ENCODE results near the gene SDR42E1.

SDR42E1 gene

GRCh38 chr16:81939164-81940056 lies 71.9 kb downstream of the SDR42E1 start:
- no peak for DNase-seq
- TF ChIP-seq, protein P1, sequence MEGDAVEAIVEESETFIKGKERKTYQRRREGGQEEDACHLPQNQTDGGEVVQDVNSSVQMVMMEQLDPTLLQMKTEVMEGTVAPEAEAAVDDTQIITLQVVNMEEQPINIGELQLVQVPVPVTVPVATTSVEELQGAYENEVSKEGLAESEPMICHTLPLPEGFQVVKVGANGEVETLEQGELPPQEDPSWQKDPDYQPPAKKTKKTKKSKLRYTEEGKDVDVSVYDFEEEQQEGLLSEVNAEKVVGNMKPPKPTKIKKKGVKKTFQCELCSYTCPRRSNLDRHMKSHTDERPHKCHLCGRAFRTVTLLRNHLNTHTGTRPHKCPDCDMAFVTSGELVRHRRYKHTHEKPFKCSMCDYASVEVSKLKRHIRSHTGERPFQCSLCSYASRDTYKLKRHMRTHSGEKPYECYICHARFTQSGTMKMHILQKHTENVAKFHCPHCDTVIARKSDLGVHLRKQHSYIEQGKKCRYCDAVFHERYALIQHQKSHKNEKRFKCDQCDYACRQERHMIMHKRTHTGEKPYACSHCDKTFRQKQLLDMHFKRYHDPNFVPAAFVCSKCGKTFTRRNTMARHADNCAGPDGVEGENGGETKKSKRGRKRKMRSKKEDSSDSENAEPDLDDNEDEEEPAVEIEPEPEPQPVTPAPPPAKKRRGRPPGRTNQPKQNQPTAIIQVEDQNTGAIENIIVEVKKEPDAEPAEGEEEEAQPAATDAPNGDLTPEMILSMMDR (IDR thresholded peaks at IDR 0.05; ENCODE audit: low read depth, low read length, missing control alignments): peak; percentile 19
- Histone ChIP-seq H3K36me3 (replicated peaks) (no peaks in the 10 kb centered on the region), H3K27ac (no peak overlapping the region), H3K4me3 (ENCODE audit: low read depth, low read length) (no peak overlapping the region), H3K27me3 (replicated peaks) (no peaks in the 10 kb centered on the region)
- in situ Hi-C loops (cut with HindIII; ENCODE audit: low pct_ligation_motif_present, low sequenced_read_pairs): no loop called here
